ENCODE results near the gene IL10RB. TPM values are rescaled to one million over a fixed set of nuclear protein-coding genes. Genes with fewer than 3 reads are reported as not detected.

The IL10RB gene
- total and polyA plus RNA-seq, 2 of the 8 experiments (the other 6 are each of a cell fraction or from before 2014, with no cell fraction given), result 2.7 to 3.2 TPM

Other genes with a start within 250 kb of the IL10RB start
- 0.11 TPM in 1 of 2 replicates, not detected in the other for gene OLIG2, start 240.4 kb upstream of the IL10RB start, total RNA-seq (2021; fragmentation: NEBNext Ultra II Directional; extraction: Animal tissue kit (Norgen Biotek cat#: 25700))
- gene OLIG2, start 240.4 kb upstream of the IL10RB start, polyA plus RNA-seq (2011; rRNA removed), result 0.79 and 0.93 TPM in 2 replicates
- gene OLIG1, start 196.2 kb upstream of the IL10RB start, total RNA-seq (2021; fragmentation: NEBNext Ultra II Directional; extraction: Animal tissue kit (Norgen Biotek cat#: 25700)), result 0.65 and 0.73 TPM in 2 replicates
- gene OLIG1, start 196.2 kb upstream of the IL10RB start, polyA plus RNA-seq (2011; rRNA removed), result 1.2 and 1.4 TPM in 2 replicates
- 13.9 and 16.1 TPM in 2 replicates for gene IFNAR2, start 36.4 kb upstream of the IL10RB start, total RNA-seq (2021; fragmentation: NEBNext Ultra II Directional; extraction: Animal tissue kit (Norgen Biotek cat#: 25700))
- gene IFNAR2, start 36.4 kb upstream of the IL10RB start, polyA plus RNA-seq (2011; rRNA removed), result 8.6 and 12.2 TPM in 2 replicates
- gene IFNAR1, start 58.6 kb downstream of the IL10RB start, total RNA-seq (2021; fragmentation: NEBNext Ultra II Directional; extraction: Animal tissue kit (Norgen Biotek cat#: 25700)), result 13.4 and 17.1 TPM in 2 replicates
- 3.1 and 3.4 TPM in 2 replicates for gene IFNAR1, start 58.6 kb downstream of the IL10RB start, polyA plus RNA-seq (2011; rRNA removed)
- gene IFNGR2, start 137.0 kb downstream of the IL10RB start, total RNA-seq (2021; fragmentation: NEBNext Ultra II Directional; extraction: Animal tissue kit (Norgen Biotek cat#: 25700)), result 34.9 and 36.0 TPM in 2 replicates
- 33.4 and 46.4 TPM in 2 replicates for gene IFNGR2, start 137.0 kb downstream of the IL10RB start, polyA plus RNA-seq (2011; rRNA removed)
- 16.8 and 17.8 TPM in 2 replicates for gene TMEM50B, start 213.6 kb downstream of the IL10RB start, total RNA-seq (2021; fragmentation: NEBNext Ultra II Directional; extraction: Animal tissue kit (Norgen Biotek cat#: 25700))
- gene TMEM50B, start 213.6 kb downstream of the IL10RB start, polyA plus RNA-seq (2011; rRNA removed), result 20.5 and 21.9 TPM in 2 replicates
- gene DNAJC28, start 225.3 kb downstream of the IL10RB start, total RNA-seq (2021; fragmentation: NEBNext Ultra II Directional; extraction: Animal tissue kit (Norgen Biotek cat#: 25700)), result 4.2 and 4.3 TPM in 2 replicates
- 0.75 and 0.97 TPM in 2 replicates for gene DNAJC28, start 225.3 kb downstream of the IL10RB start, polyA plus RNA-seq (2011; rRNA removed)

Measured in H1 (cell line).